Natural killer cell (primary cell): Measurements from ENCODE around the gene PCDHAC1. TPM values are rescaled to one million over a fixed set of nuclear protein-coding genes. Genes with fewer than 3 reads are reported as not detected.

Experiments used
- ATAC-seq, 3 donors: fragments of 150-1000 bp in 2 of 3; fragments of 200-7000 bp in 1 of 3; cut with Tn5 transposase; 1 replicate in 1 of 3; 2 replicates in 2 of 3; pipeline ENCODE4 v1.10.0; 2021; ENCODE audit warnings: mild to moderate bottlenecking in 2 of 3, moderate library complexity in 2 of 3
- DNase-seq, 2 donors: peaks; one replicate each; pipeline versions ENCODE4 v3.0.0 to v3.0.0-alpha.2; 2013 to 2021; ENCODE audit warnings: mixed read lengths in 1 of 2
- H3K27ac ChIP-seq: one replicate; pipeline ENCODE4 v1.5.1; 2013; ENCODE audit warnings: mild to moderate bottlenecking, low read length
- H3K27me3 ChIP-seq: one replicate; pipeline ENCODE4 v1.6.1; 2013; ENCODE audit warnings: low read length; ENCODE audit not compliant: control insufficient read depth, insufficient read depth
- H3K36me3 ChIP-seq: one replicate; pipeline ENCODE4 v1.6.1; 2013; ENCODE audit warnings: low read length; ENCODE audit not compliant: control insufficient read depth, insufficient read depth
- H3K4me1 ChIP-seq: one replicate; pipeline ENCODE4 v1.6.1; 2013; ENCODE audit warnings: low read length; ENCODE audit not compliant: control insufficient read depth, insufficient read depth
- H3K4me3 ChIP-seq: one replicate; pipeline ENCODE4 v1.5.1; 2013; ENCODE audit warnings: low read length
- H3K9me3 ChIP-seq: one replicate; pipeline ENCODE4 v1.6.1; 2013; ENCODE audit warnings: low read length; ENCODE audit not compliant: control insufficient read depth, insufficient read depth
- H3K27ac Mint-ChIP-seq, 2 donors: one replicate each; pipeline ENCODE4 v1.8.0; 2022; ENCODE audit warnings: mild to moderate bottlenecking in 2 of 2, mixed read lengths in 2 of 2, moderate library complexity in 1 of 2
- H3K27me3 Mint-ChIP-seq, 2 donors: one replicate each; pipeline ENCODE4 v1.8.0; 2022; ENCODE audit warnings: low read depth in 2 of 2, mixed read lengths in 2 of 2
- H3K36me3 Mint-ChIP-seq: one replicate; pipeline ENCODE4 v1.8.0; 2022; ENCODE audit warnings: mixed read lengths
- H3K4me1 Mint-ChIP-seq, 2 donors: one replicate each; pipeline ENCODE4 v1.8.0; 2022; ENCODE audit warnings: mixed read lengths in 2 of 2
- H3K4me3 Mint-ChIP-seq: one replicate; pipeline ENCODE4 v1.8.0; 2022; ENCODE audit warnings: mild to moderate bottlenecking, moderate library complexity, mixed read lengths
- H3K9me3 Mint-ChIP-seq, 2 donors: one replicate each; pipeline ENCODE4 v1.8.0; 2022; ENCODE audit warnings: mixed read lengths in 2 of 2
- WGBS: methylation state at CpG from one replicate; pipeline ENCODE4 v1.1.7; 2013; ENCODE audit warnings: missing lambda C conversion rate; ENCODE audit not compliant: insufficient coverage; 5-methylcytosine and 5-hydroxymethylcytosine counted together
- intact Hi-C: fragments of 100-400 bp; cut with micrococcal nuclease; formaldehyde crosslinking; loops from one replicate; pipeline ENCODE4 v1.14.2; 2022
- total RNA-seq, 4 donors: library from RNA; stranded (reverse); fragments of 120-200 nt in 1 of 4; gene quantifications; one replicate each; pipeline versions ENCODE4 v1.2.3 to v1.2.4, GENCODE V29; 2013 to 2022
- TF ChIP-seq, protein P1 (sequence below): fragments of 200-600 bp; IDR thresholded peaks from one replicate; pipeline ENCODE4 v1.8.0; 2022; ENCODE audit warnings: antibody characterized with exemption

The PCDHAC1 gene
- total RNA-seq, 3 donors from 2014 or later (not counting 1 experiment from before 2014, with no cell fraction given), result not detected

DNA sequence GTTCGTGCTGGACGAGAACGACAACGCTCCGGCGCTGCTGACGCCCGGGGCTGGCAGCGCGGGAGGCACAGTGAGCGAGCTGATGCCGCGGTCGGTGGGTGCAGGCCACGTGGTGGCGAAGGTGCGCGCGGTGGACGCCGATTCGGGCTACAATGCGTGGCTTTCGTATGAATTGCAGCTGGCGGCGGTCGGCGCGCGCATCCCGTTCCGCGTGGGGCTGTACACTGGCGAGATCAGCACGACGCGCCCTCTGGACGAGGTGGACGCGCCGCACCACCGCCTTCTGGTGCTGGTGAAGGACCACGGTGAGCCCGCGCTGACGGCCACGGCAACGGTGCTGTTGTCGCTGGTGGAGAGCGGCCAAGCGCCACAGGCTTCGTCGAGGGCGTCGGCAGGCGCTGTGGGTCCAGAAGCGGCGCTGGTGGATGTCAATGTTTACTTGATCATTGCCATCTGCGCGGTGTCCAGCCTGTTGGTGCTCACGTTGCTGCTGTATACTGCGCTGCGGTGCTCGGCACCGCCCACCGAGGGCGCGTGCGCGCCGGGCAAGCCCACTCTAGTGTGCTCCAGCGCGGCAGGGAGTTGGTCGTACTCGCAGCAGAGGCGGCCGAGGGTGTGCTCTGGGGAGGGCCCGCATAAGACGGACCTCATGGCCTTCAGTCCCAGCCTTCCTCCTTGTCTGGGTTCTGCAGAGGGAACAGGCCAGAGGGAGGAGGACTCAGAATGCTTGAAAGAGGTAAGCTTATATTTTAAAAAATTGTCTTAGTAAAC is 42.0 kb upstream of the PCDHAC1 start:
- Mint-ChIP-seq H3K27me3 (peaks cover 6% of the 10 kb centered on the region in 2 donors), H3K9me3 (peaks cover 9 to 17% of the 10 kb centered on the region in 2 donors), H3K4me1 (no peaks in the 10 kb centered on the region), H3K36me3 (no peaks in the 10 kb centered on the region), H3K27ac (no peak overlapping the region), H3K4me3 (no peak overlapping the region)
- Histone ChIP-seq H3K36me3 (no peaks in the 10 kb centered on the region), H3K4me1 (no peaks in the 10 kb centered on the region), H3K9me3 (peaks cover 14% of the 10 kb centered on the region), H3K27me3 (peaks cover 5% of the 10 kb centered on the region), H3K4me3 (no peak overlapping the region), H3K27ac (no peak overlapping the region)
- TF ChIP-seq, protein P1, sequence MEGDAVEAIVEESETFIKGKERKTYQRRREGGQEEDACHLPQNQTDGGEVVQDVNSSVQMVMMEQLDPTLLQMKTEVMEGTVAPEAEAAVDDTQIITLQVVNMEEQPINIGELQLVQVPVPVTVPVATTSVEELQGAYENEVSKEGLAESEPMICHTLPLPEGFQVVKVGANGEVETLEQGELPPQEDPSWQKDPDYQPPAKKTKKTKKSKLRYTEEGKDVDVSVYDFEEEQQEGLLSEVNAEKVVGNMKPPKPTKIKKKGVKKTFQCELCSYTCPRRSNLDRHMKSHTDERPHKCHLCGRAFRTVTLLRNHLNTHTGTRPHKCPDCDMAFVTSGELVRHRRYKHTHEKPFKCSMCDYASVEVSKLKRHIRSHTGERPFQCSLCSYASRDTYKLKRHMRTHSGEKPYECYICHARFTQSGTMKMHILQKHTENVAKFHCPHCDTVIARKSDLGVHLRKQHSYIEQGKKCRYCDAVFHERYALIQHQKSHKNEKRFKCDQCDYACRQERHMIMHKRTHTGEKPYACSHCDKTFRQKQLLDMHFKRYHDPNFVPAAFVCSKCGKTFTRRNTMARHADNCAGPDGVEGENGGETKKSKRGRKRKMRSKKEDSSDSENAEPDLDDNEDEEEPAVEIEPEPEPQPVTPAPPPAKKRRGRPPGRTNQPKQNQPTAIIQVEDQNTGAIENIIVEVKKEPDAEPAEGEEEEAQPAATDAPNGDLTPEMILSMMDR, result no peak
- no peak for ATAC-seq
- DNase-seq, result no peak
- intact Hi-C loops, result no loop called here
- WGBS, result 46% methylated on average over 79 of the region's 79 CpGs

DNA sequence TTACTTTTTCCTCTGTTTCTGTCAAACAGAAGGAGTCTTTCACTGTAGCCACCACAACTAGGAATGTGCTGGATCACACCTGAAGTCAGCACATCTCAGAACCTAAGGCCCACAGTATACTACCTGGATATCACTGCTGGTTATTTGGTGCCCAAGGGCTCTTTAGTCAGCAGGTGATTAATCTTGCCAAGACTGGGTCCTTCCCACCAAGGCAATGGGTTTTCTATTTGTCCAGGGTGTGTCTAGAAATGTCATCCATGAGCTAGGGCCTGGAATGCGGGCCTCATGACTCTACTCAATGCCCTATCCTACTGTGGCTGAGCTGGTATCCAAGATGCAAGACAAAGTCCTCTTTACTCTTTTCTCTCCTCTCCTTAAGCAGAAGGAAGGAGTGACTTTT is 9.8 kb upstream of the PCDHAC1 start:
- Histone ChIP-seq H3K27ac (no peak overlapping the region), H3K4me1 (no peaks in the 10 kb centered on the region), H3K9me3 (no peaks in the 10 kb centered on the region), H3K4me3 (no peak overlapping the region), H3K27me3 (no peaks in the 10 kb centered on the region), H3K36me3 (no peaks in the 10 kb centered on the region)
- DNase-seq (no peak), ATAC-seq (no peak)
- Mint-ChIP-seq H3K36me3 (peaks cover 17% of the 10 kb centered on the region), H3K9me3 (peaks cover 12 to 19% of the 10 kb centered on the region in 2 donors), H3K27me3 (no peaks in the 10 kb centered on the region), H3K27ac (no peak overlapping the region), H3K4me1 (no peaks in the 10 kb centered on the region), H3K4me3 (no peak overlapping the region)
- intact Hi-C loops, result no loop called here
- no CpG with 5 or more reads among the region's 1 CpG for WGBS
- TF ChIP-seq, protein P1, result no peak

DNA sequence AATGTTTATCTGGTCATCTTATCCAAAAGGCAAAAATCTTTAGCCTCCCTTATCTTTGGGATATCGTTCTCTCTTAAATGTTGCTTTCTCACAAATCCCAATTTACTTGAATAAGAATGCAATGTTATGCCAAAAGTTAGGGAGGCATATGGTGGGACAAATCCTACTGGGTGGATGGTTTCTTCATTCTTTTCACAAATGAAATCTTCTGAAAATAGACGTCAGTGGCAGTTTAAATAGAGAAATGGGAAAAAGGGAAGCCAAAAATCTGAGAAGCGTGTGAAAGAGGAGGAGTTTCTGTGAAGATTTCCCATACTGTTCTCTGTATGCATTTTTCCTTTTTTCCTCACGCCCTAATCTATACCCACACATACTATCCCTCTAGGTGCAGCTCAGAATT is 2.5 kb upstream of the PCDHAC1 start:
- H3K4me1 Mint-ChIP-seq, result peaks cover 0 to 4% of the 10 kb centered on the region in 2 donors
- intact Hi-C loops, result no loop called here
- Histone ChIP-seq H3K4me1 (peaks cover 16% of the 10 kb centered on the region), H3K27ac (no peak overlapping the region), H3K9me3 (peaks cover 12% of the 10 kb centered on the region), H3K27me3 (peaks cover 24% of the 10 kb centered on the region), H3K36me3 (no peaks in the 10 kb centered on the region), H3K4me3 (no peak overlapping the region)
- TF ChIP-seq, protein P1, result no peak
- no peak overlapping the region for H3K27ac Mint-ChIP-seq
- no peak for DNase-seq
- H3K36me3 Mint-ChIP-seq, result no peaks in the 10 kb centered on the region
- H3K9me3 Mint-ChIP-seq, result peaks cover 3 to 6% of the 10 kb centered on the region in 2 donors
- no peak overlapping the region for H3K4me3 Mint-ChIP-seq
- no peak for ATAC-seq
- H3K27me3 Mint-ChIP-seq, result peaks cover 6 to 11% of the 10 kb centered on the region in 2 donors
- 50% methylated on average over 2 of the region's 4 CpGs for WGBS
